KMS-11 (cell line): ENCODE results near the gene ZNF766.

ENCODE experiments used
- H2AFZ ChIP-seq: fragments of 200-600 bp; sonication (generic); 2 replicates; pipeline ENCODE4 v1.6.1; 2016; ENCODE audit warnings: antibody characterized with exemption, mixed run types, low read depth
- H3K27ac ChIP-seq: fragments of 200-600 bp; sonication (generic); 2 replicates; pipeline ENCODE4 v1.6.1; 2016; ENCODE audit warnings: mild to moderate bottlenecking, mixed run types
- H3K27me3 ChIP-seq: fragments of 200-600 bp; sonication (generic); 2 replicates; pipeline ENCODE4 v1.6.1; 2017; ENCODE audit warnings: mild to moderate bottlenecking, low read depth, mixed run types, moderate library complexity; ENCODE audit not compliant: insufficient read depth
- H3K36me3 ChIP-seq: fragments of 200-600 bp; sonication (generic); 2 replicates; pipeline ENCODE4 v1.6.1; 2017; ENCODE audit warnings: mild to moderate bottlenecking, mixed run types; ENCODE audit not compliant: insufficient read depth
- H3K4me1 ChIP-seq: fragments of 200-600 bp; sonication (generic); 2 replicates; pipeline ENCODE4 v1.6.1; 2016; ENCODE audit warnings: mild to moderate bottlenecking, low read depth, mixed run types; ENCODE audit not compliant: poor library complexity, severe bottlenecking
- H3K4me2 ChIP-seq: fragments of 200-600 bp; sonication (generic); 2 replicates; pipeline ENCODE4 v1.7.0; 2016; ENCODE audit warnings: mild to moderate bottlenecking, mixed run types
- H3K4me3 ChIP-seq: fragments of 200-600 bp; sonication (generic); IDR thresholded peaks from 2 replicates; pipeline ENCODE4 v1.6.1; 2017; ENCODE audit warnings: low read depth, low read length, mixed read lengths; ENCODE audit not compliant: insufficient read depth
- H3K79me2 ChIP-seq: fragments of 200-600 bp; sonication (generic); 2 replicates; pipeline ENCODE4 v1.6.1; 2016; ENCODE audit warnings: low read depth, mixed run types; ENCODE audit not compliant: insufficient read depth
- H3K9ac ChIP-seq: fragments of 200-600 bp; sonication (generic); 2 replicates; pipeline ENCODE4 v1.6.1; 2016; ENCODE audit warnings: mild to moderate bottlenecking, mixed run types
- H4K20me1 ChIP-seq: fragments of 200-600 bp; sonication (generic); 2 replicates; pipeline ENCODE4 v1.6.1; 2016; ENCODE audit warnings: mild to moderate bottlenecking, mixed run types; ENCODE audit not compliant: insufficient read depth
- TF ChIP-seq, protein P1 (sequence below): fragments of 200-600 bp; sonication (generic); conservative IDR thresholded peaks from 2 replicates; pipeline ENCODE4 v1.6.1; 2017; ENCODE audit warnings: low read depth, mild to moderate bottlenecking, antibody characterized with exemption, low read length, moderate library complexity, mixed read lengths

Gene ZNF766

DNA sequence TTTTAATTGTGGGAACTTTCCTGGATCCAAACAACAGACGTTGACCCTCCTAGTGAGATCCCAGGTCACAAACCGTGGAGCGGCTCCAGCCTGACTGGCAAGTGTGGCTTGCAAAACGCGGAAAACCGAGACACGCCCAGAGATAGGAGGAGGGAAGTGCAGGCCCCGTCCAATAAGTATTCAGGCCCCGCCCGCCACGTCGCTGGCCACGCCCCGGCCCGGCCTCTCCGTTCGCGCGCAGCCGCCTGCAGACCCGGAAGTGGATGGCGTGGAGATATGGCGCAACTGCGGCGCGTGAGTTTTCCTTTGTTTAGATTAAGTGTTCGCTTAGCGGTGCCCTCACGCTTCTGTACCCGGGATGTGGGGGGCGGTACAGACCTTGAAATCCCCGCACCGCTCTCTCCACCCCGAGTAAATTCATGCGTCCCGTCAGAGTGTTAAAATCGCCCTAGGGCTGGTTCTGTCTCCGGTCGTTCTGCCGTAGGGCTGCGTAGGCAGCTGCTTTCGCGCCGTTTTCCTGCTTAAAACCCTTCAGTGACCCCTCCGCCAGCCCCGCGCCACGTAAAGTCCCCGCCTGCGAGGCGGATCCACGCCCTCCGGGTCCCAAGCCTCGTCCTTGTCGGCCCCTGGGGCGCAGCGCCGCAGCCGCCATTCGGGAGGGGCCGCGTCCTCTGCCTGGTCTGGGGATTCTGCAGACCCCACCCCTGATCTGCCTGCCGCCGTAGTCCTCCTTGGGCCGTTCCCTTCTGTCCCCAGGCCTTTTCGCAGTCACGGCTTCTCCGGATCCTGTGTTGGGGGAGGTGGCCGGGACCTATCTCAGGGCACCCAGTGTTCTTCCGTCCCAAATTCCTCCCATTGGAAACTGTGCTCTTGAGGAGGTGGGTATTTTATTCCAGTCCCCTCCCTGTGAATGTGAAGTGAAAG, at the start of gene ZNF766:
ZNF766 (plus strand) TSS at position 250 of the 924 bp plus-strand sequence; CDS start at position 277, 27 bp downstream.
- TF ChIP-seq, protein P1, sequence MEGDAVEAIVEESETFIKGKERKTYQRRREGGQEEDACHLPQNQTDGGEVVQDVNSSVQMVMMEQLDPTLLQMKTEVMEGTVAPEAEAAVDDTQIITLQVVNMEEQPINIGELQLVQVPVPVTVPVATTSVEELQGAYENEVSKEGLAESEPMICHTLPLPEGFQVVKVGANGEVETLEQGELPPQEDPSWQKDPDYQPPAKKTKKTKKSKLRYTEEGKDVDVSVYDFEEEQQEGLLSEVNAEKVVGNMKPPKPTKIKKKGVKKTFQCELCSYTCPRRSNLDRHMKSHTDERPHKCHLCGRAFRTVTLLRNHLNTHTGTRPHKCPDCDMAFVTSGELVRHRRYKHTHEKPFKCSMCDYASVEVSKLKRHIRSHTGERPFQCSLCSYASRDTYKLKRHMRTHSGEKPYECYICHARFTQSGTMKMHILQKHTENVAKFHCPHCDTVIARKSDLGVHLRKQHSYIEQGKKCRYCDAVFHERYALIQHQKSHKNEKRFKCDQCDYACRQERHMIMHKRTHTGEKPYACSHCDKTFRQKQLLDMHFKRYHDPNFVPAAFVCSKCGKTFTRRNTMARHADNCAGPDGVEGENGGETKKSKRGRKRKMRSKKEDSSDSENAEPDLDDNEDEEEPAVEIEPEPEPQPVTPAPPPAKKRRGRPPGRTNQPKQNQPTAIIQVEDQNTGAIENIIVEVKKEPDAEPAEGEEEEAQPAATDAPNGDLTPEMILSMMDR: no peak
- H3K27ac ChIP-seq: peak within 1 kb of the TSS; percentile 92
- H3K4me2 ChIP-seq: peak within 1 kb of the TSS; percentile 72
- H3K9ac ChIP-seq: peak within 1 kb of the TSS; percentile 96
- H4K20me1 ChIP-seq: no peaks in the 10 kb centered on the region
- no peaks in the 10 kb centered on the region for H3K27me3 ChIP-seq
- peak within 1 kb of the TSS; percentile 29 for H3K4me3 ChIP-seq
- H3K4me1 ChIP-seq: peaks cover 5% of the 10 kb centered on the region
- peaks cover 7% of the 10 kb centered on the region; the same call in 1 of the 2 replicates for H3K36me3 ChIP-seq
- peak within 1 kb of the TSS; percentile 78 for H2AFZ ChIP-seq
- peaks cover 45% of the 10 kb centered on the region for H3K79me2 ChIP-seq

DNA sequence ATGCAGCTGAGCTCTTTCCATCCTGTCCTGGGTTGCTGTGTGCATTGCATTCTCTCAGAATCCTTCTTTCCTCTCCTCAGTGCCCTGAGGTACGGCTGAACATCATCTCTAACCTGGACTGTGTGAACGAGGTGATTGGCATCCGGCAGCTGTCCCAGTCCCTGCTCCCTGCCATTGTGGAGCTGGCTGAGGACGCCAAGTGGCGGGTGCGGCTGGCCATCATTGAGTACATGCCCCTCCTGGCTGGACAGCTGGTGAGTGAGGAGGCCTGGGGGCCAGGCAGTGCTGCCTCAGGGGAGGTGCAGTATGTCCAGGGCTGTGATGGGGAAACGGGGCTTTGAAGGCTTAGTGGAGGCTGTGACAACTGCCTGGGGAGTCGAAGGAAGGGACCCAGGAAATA, 49.8 kb upstream of the ZNF766 start:
- no peak overlapping the region for H3K27ac ChIP-seq
- H3K79me2 ChIP-seq: no peaks in the 10 kb centered on the region
- peaks cover 60% of the 10 kb centered on the region; the same call in 1 of the 2 replicates for H3K36me3 ChIP-seq
- TF ChIP-seq, protein P1: no peak
- no peak overlapping the region for H2AFZ ChIP-seq
- H3K9ac ChIP-seq: no peak overlapping the region
- no peaks in the 10 kb centered on the region for H4K20me1 ChIP-seq
- H3K4me3 ChIP-seq: no peak overlapping the region
- no peak overlapping the region for H3K4me2 ChIP-seq
- H3K27me3 ChIP-seq: no peaks in the 10 kb centered on the region
- no peaks in the 10 kb centered on the region for H3K4me1 ChIP-seq

DNA sequence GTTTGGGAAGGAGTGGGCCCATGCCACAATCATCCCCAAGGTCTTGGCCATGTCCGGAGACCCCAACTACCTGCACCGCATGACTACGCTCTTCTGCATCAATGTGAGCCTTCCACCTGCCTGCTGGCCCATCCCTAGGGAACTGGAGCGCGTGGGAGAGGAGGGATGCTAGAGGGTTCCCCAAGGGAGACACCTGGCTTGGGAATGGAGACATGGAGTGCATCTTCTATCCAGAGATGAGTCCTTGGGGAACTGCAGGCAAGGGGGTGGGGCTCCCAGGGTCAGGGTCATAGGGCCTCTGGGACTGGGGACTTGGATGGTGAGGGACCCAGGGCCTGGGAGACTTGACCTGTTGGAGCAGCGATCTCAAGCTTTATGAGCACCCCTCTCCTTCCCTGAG, 48.4 kb upstream of the ZNF766 start:
- H3K27ac ChIP-seq: no peak overlapping the region
- H3K4me2 ChIP-seq: no peak overlapping the region

DNA sequence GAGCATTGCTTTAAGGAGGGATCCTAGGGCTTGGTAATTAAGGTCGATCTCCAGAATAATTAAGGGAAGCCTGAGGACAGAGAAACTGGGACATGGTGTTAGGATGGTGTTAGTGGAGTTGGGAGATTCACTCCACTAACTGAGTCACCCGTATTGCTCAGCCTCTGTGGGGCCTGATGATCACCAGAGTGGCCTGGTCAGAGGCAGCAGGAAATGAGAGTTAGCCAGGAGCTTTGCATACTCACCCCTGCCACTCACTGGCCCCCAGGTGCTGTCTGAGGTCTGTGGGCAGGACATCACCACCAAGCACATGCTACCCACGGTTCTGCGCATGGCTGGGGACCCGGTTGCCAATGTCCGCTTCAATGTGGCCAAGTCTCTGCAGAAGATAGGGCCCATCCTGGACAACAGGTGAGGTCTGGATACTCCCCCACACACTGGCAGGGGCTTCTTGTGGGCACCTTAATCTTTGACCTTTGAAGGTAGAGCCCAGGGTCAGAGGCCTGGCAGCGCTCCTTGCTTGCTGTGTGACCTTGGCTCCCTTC, 47.5 kb upstream of the ZNF766 start:
- no peak overlapping the region for H3K9ac ChIP-seq
- H3K4me2 ChIP-seq: no peak overlapping the region
- no peaks in the 10 kb centered on the region for H3K79me2 ChIP-seq
- TF ChIP-seq, protein P1: no peak
- H3K27me3 ChIP-seq: no peaks in the 10 kb centered on the region
- no peaks in the 10 kb centered on the region for H4K20me1 ChIP-seq
- H2AFZ ChIP-seq: no peak overlapping the region
- H3K27ac ChIP-seq: no peak overlapping the region
- no peak overlapping the region for H3K4me3 ChIP-seq
- peaks cover 43% of the 10 kb centered on the region; the same call in 1 of the 2 replicates for H3K36me3 ChIP-seq
- no peaks in the 10 kb centered on the region for H3K4me1 ChIP-seq

More for the DNA sequence above, 48.4 kb upstream of the ZNF766 start:
- H3K79me2 ChIP-seq: no peaks in the 10 kb centered on the region
- H2AFZ ChIP-seq: no peak overlapping the region
- no peaks in the 10 kb centered on the region for H3K27me3 ChIP-seq
- H3K4me3 ChIP-seq: no peak overlapping the region
- H4K20me1 ChIP-seq: no peaks in the 10 kb centered on the region
- TF ChIP-seq, protein P1: no peak
- H3K4me1 ChIP-seq: no peaks in the 10 kb centered on the region
- no peak overlapping the region for H3K9ac ChIP-seq
- peaks cover 50% of the 10 kb centered on the region; the same call in 1 of the 2 replicates for H3K36me3 ChIP-seq
